ENCODE measurements around the gene PDE1C.

The PDE1C gene

DNA sequence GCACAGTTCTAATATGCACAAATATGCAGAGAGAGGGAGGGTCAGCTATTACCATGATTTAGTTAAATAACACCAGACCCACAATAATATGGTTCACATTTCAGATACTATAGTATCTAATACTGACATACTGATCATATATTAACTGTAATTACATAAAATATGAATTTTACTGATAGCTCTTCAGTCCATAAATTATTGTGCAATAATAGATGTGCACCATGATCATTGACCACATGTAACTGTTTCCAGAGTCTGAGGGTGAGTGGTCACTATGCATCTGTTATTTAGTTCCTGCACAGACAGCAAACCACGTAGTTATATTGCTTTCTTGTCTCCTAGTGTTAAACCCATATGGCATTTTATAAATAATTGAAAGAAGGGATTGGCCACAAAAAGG, 353.9 kb downstream of the PDE1C start:
- DNase-seq (ENCODE audit: low read depth): no peak

DNA sequence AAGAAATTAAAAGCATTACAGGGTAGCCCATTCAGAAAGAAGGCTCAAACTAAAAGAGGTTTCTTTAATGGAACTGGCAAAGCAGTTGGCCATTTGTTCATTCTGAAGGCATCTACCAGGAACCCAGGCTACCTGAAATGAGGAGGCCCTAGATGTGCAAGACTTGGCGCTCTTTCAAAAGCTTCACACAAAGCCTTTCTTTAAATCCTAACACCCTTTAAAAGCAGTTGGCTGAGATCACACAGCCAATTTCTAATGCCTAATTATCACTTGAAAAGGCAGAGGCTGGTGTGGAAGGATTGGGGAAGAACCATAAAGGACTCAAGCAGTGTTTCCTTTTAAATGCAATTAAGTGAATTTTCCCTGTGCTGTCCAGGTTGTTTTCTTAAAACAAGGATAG, 360.0 kb downstream of the PDE1C start:
- TF ChIP-seq, protein P1, sequence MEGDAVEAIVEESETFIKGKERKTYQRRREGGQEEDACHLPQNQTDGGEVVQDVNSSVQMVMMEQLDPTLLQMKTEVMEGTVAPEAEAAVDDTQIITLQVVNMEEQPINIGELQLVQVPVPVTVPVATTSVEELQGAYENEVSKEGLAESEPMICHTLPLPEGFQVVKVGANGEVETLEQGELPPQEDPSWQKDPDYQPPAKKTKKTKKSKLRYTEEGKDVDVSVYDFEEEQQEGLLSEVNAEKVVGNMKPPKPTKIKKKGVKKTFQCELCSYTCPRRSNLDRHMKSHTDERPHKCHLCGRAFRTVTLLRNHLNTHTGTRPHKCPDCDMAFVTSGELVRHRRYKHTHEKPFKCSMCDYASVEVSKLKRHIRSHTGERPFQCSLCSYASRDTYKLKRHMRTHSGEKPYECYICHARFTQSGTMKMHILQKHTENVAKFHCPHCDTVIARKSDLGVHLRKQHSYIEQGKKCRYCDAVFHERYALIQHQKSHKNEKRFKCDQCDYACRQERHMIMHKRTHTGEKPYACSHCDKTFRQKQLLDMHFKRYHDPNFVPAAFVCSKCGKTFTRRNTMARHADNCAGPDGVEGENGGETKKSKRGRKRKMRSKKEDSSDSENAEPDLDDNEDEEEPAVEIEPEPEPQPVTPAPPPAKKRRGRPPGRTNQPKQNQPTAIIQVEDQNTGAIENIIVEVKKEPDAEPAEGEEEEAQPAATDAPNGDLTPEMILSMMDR (IDR thresholded peaks at IDR 0.05; ENCODE audit: low read depth, low read length, missing control alignments): no peak
- H3K4me3 ChIP-seq (ENCODE audit: low read depth, low read length): no peak overlapping the region
- no peak for DNase-seq (ENCODE audit: low read depth)

More for the DNA sequence above, 353.9 kb downstream of the PDE1C start:
- H3K4me3 ChIP-seq (ENCODE audit: low read depth, low read length): no peak overlapping the region
- TF ChIP-seq, protein P1 (IDR thresholded peaks at IDR 0.05; ENCODE audit: low read depth, low read length, missing control alignments): no peak

DNA sequence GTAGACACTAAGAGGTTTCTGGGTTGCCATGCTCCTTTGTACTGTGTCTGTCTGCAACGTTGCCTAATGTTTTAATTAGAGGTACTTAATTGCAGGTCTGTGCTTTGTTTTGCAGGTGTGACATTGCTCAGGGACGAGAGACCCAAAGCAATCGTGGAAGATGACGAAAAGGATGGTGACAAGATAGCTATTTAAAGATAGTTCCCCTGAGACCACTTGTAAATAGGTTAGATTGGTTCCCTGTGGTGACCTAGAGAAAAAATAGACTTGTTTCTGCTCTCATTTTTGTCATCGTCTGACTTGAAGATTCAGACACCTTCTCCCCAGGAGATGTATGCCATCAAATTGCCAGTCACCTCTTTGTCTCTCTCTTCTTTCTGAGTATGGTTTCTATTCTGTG, 363.1 kb downstream of the PDE1C start:
- H3K4me3 ChIP-seq (ENCODE audit: low read depth, low read length): no peak overlapping the region
- TF ChIP-seq, protein P1 (IDR thresholded peaks at IDR 0.05; ENCODE audit: low read depth, low read length, missing control alignments): no peak
- no peak for DNase-seq (ENCODE audit: low read depth)

DNA sequence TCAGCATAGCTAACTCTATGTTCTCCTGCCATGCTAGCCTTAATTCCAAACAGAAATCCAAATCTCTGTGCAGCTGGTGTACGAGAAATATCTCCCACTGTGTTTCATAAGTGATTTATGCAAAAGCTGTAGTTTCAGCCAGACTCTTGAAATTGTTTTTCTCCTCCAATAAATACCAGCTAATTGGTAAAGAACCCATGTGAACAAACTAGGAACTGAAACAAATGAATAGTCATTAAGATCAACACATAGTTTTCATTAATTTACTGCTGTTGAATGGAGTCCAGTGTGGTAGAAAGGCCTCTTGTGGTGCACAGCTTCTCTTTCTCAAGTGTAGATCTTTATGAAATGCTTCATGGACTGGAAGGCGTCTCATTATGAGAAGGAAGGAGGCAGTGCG, 364.8 kb downstream of the PDE1C start:
- TF ChIP-seq, protein P1 (IDR thresholded peaks at IDR 0.05; ENCODE audit: low read depth, low read length, missing control alignments): no peak
- DNase-seq (ENCODE audit: low read depth): no peak
- H3K4me3 ChIP-seq (ENCODE audit: low read depth, low read length): no peak overlapping the region

DNA sequence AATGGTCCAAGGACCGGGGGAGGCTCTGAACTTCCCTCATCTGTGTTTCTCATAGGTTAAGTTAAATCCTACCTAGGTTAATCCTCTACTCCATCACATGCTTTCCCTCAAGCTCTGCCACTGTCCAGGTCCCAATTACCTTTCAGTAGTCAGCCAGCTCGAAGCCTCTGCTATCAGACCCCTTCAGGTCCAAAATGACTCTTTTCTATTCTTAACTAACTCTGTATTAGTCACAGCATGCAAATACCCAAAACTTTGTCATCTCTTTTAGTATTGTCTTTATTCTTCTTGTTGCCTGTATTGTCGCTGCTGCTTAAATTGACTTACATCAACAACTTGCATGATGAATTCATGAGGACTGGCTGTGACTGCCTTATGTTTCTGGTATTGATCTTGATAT, 367.9 kb downstream of the PDE1C start:
- no peak for DNase-seq (ENCODE audit: low read depth)
- H3K4me3 ChIP-seq (ENCODE audit: low read depth, low read length): no peak overlapping the region
- TF ChIP-seq, protein P1 (IDR thresholded peaks at IDR 0.05; ENCODE audit: low read depth, low read length, missing control alignments): no peak
